SK-N-SH (cell line): Measurements from ENCODE around the gene CFAP251. TPM values are rescaled to one million over a fixed set of nuclear protein-coding genes. Genes with fewer than 3 reads are reported as not detected.

Source experiments
- CTCF ChIA-PET: fragments of 300-600, 350-600 bp; formaldehyde crosslinking; extraction: SDS; loops from one replicate; lab custom pipeline; 2021; lab: Yijun Ruan, JAX
- POLR2A ChIA-PET: fragments of 350-600 bp; sonication (Branson Sonifier 250); formaldehyde crosslinking; extraction: SDS; loops from one replicate; lab custom pipeline; 2020; ENCODE audit warnings: antibody characterized with exemption, inconsistent platforms; lab: Yijun Ruan, JAX
- DNase-seq: peaks from one replicate; pipeline ENCODE4 v3.0.0; 2012
- H2AFZ ChIP-seq: fragments of 200-600 bp; sonication (generic); 2 replicates; pipeline ENCODE4 v1.8.1; 2016; ENCODE audit warnings: antibody characterized with exemption, mild to moderate bottlenecking, low read depth
- H3F3A ChIP-seq: fragments of 200-600 bp; sonication (generic); replicated peaks from 2 replicates; pipeline ENCODE3; 2016; ENCODE audit warnings: antibody characterized with exemption, mild to moderate bottlenecking; ENCODE audit not compliant: insufficient read depth
- H3K27ac ChIP-seq, 2 experiments: fragments of 200-500 bp in 1 of 2; fragments of 200-600 bp in 1 of 2; sonication (Bioruptor generic) in 1 of 2; sonication (generic), shearing (Covaris generic) in 1 of 2; 2 replicates each; pipeline versions ENCODE4 v1.5.1 to v1.6.1; 2014 to 2016; ENCODE audit warnings: low read depth in 2 of 2, inconsistent platforms in 1 of 2, low read length in 1 of 2, mild to moderate bottlenecking in 1 of 2, mixed read lengths in 1 of 2
- H3K27me3 ChIP-seq: fragments of 200-600 bp; sonication (generic), shearing (Covaris generic); 2 replicates; pipeline ENCODE4 v1.6.1; 2016; ENCODE audit warnings: mixed run types; ENCODE audit not compliant: insufficient read depth
- H3K36me3 ChIP-seq, 2 experiments: fragments of 200-500 bp in 1 of 2; fragments of 200-600 bp in 1 of 2; sonication (Bioruptor generic) in 1 of 2; sonication (generic) in 1 of 2; replicated peaks in 1 of 2; 2 replicates each; pipeline versions ENCODE3 to v1.5.1; 2014 to 2016; ENCODE audit warnings: low read length in 1 of 2, mild to moderate bottlenecking in 1 of 2; ENCODE audit not compliant: insufficient read depth in 2 of 2, control insufficient read depth in 1 of 2
- H3K4me1 ChIP-seq, 2 experiments: fragments of 200-500 bp in 1 of 2; fragments of 200-600 bp in 1 of 2; sonication (Bioruptor generic) in 1 of 2; sonication (generic), shearing (Covaris generic) in 1 of 2; 2 replicates each; pipeline versions ENCODE4 v1.5.1 to v1.6.1; 2014 to 2016; ENCODE audit warnings: low read depth in 1 of 2, low read length in 1 of 2, mixed run types in 1 of 2; ENCODE audit not compliant: insufficient read depth in 2 of 2, control insufficient read depth in 1 of 2
- H3K4me2 ChIP-seq: fragments of 200-600 bp; sonication (generic), shearing (Covaris generic); 2 replicates; pipeline ENCODE4 v1.6.1; 2017; ENCODE audit warnings: mixed run types
- H3K4me3 ChIP-seq, 2 experiments: fragments of 200-500 bp in 1 of 2; fragments of 200-600 bp in 1 of 2; sonication (Bioruptor generic) in 1 of 2; sonication (generic), shearing (Covaris generic) in 1 of 2; 2 replicates each; pipeline versions ENCODE4 v1.5.1 to v1.8.1; 2014 to 2016; ENCODE audit warnings: low read depth in 2 of 2, inconsistent platforms in 1 of 2, low read length in 1 of 2, mild to moderate bottlenecking in 1 of 2, mixed read lengths in 1 of 2, moderate library complexity in 1 of 2
- H3K79me2 ChIP-seq: fragments of 200-600 bp; sonication (generic); 2 replicates; pipeline ENCODE4 v1.8.1; 2017; ENCODE audit warnings: mild to moderate bottlenecking; ENCODE audit not compliant: insufficient read depth
- H3K9ac ChIP-seq: fragments of 200-600 bp; sonication (generic); 2 replicates; pipeline ENCODE4 v1.6.1; 2017; ENCODE audit warnings: mixed run types
- H3K9me2 ChIP-seq: fragments of 200-600 bp; sonication (generic); 2 replicates; pipeline ENCODE4 v1.6.1; 2017; ENCODE audit warnings: mixed run types
- H3K9me3 ChIP-seq: fragments of 200-600 bp; sonication (generic); 2 replicates; pipeline ENCODE4 v1.6.1; 2017; ENCODE audit warnings: mixed run types, mild to moderate bottlenecking, moderate library complexity
- H4K20me1 ChIP-seq: fragments of 200-600 bp; sonication (generic); 2 replicates; pipeline ENCODE4 v1.6.1; 2017; ENCODE audit warnings: mild to moderate bottlenecking, mixed run types; ENCODE audit not compliant: insufficient read depth
- CHD2 ChIP-seq: fragments of 150-350 bp; IDR thresholded peaks from 2 replicates; pipeline ENCODE4 v1.6.1; 2018; ENCODE audit warnings: low read length; ENCODE audit not compliant: partially characterized antibody
- CTCF ChIP-seq: fragments of 200-600 bp; sonication (generic); IDR thresholded peaks from 2 replicates; pipeline ENCODE4 v1.6.1; 2017; ENCODE audit warnings: antibody characterized with exemption, mild to moderate bottlenecking, moderate library complexity
- ELF1 ChIP-seq: IDR thresholded peaks from 2 replicates; pipeline ENCODE4 v1.4.0; 2012
- EZH2phosphoT487 ChIP-seq: fragments of 200-600 bp; sonication (generic); IDR thresholded peaks from 2 replicates; pipeline ENCODE4 v1.6.1; 2017; ENCODE audit warnings: low read depth, mixed run types, mild to moderate bottlenecking, antibody characterized with exemption, moderate library complexity, borderline replicate concordance
- FOXJ3 ChIP-seq: sonication (generic); formaldehyde crosslinking; IDR thresholded peaks from 2 replicates; pipeline ENCODE4 v1.5.1; 2020; ENCODE audit warnings: mild to moderate bottlenecking, missing genetic modification reagents
- FOXM1 ChIP-seq: IDR thresholded peaks from 2 replicates; pipeline ENCODE4 v1.4.0; 2012; ENCODE audit warnings: low read depth, mild to moderate bottlenecking
- GABPA ChIP-seq: IDR thresholded peaks from 2 replicates; pipeline ENCODE4 v1.4.0; 2012; ENCODE audit warnings: low read depth, mild to moderate bottlenecking
- IRF3 ChIP-seq: fragments of 150-350 bp; IDR thresholded peaks from 2 replicates; pipeline ENCODE4 v1.6.1; 2016; ENCODE audit warnings: mild to moderate bottlenecking, low read depth, low read length
- NRF1 ChIP-seq: IDR thresholded peaks from 2 replicates; pipeline ENCODE4 v1.6.1; 2012; ENCODE audit warnings: low read depth, mild to moderate bottlenecking, low read length
- REST ChIP-seq: IDR thresholded peaks from 2 replicates; pipeline ENCODE4 v1.6.1; 2012; ENCODE audit warnings: mild to moderate bottlenecking, low read depth, low read length, moderate library complexity
- RXRA ChIP-seq: IDR thresholded peaks from 2 replicates; pipeline ENCODE4 v1.4.0; 2012; ENCODE audit warnings: low read depth, mild to moderate bottlenecking, borderline replicate concordance
- SMC3 ChIP-seq: IDR thresholded peaks from 2 replicates; pipeline ENCODE4 v1.6.1; 2012; ENCODE audit warnings: low read depth, low read length, improper control_type of control experiment
- TEAD4 ChIP-seq: IDR thresholded peaks from 2 replicates; pipeline ENCODE4 v1.4.0; 2012; ENCODE audit warnings: mild to moderate bottlenecking, borderline replicate concordance; ENCODE audit not compliant: insufficient read depth
- USF1 ChIP-seq: IDR thresholded peaks from 2 replicates; pipeline ENCODE4 v1.4.0; 2012; ENCODE audit warnings: low read depth, borderline replicate concordance
- USF2 ChIP-seq: fragments of 150-350 bp; IDR thresholded peaks from 2 replicates; pipeline ENCODE4 v1.6.1; 2017; ENCODE audit warnings: antibody characterized with exemption, low read length, low read depth, borderline replicate concordance
- YY1 ChIP-seq: IDR thresholded peaks from 2 replicates; pipeline ENCODE4 v1.4.0; 2012; ENCODE audit warnings: low read depth, mild to moderate bottlenecking
- WGBS: methylation state at CpG from one replicate; pipeline ENCODE4 v1.1.6; 2017; ENCODE audit warnings: low lambda C conversion rate; 5-methylcytosine and 5-hydroxymethylcytosine counted together
- polyA plus RNA-seq, 3 experiments: library from polyadenylated mRNA; depleted of rRNA; stranded (reverse); fragments of >200 nt; gene quantifications; 2 replicates each; pipeline ENCODE4 v1.2.3, GENCODE V29; 2012

CFAP251 gene
- polyA plus RNA-seq, 1 of the 3 experiments (the other 2 are of a cell fraction): 5.7 TPM

- no peak overlapping the region for H3K27ac ChIP-seq
Observed at GRCh38 chr12:122005252-122005776, 86.9 kb downstream of the CFAP251 start.

More at GRCh38 chr12:122005252-122005776, 86.9 kb downstream of the CFAP251 start:
- POLR2A ChIA-PET: no interaction called here
- 88% methylated on average over 11 of the region's 11 CpGs for WGBS
- TF ChIP-seq GABPA (no peak), RXRA (no peak), CHD2 (no peak), FOXJ3 (no peak), USF1 (no peak), REST (no peak), EZH2phosphoT487 (no peak), FOXM1 (no peak), SMC3 (no peak), NRF1 (no peak), CTCF (no peak), TEAD4 (no peak), ELF1 (no peak), USF2 (no peak), IRF3 (no peak), YY1 (no peak)
- Histone ChIP-seq H3K9me2 (no peaks in the 10 kb centered on the region), H3K79me2 (no peaks in the 10 kb centered on the region), H3K4me3 (no peak overlapping the region), H3K4me2 (no peak overlapping the region), H3K9me3 (no peaks in the 10 kb centered on the region), H3K4me1 (no peaks in the 10 kb centered on the region), H3K27me3 (no peaks in the 10 kb centered on the region), H3K9ac (no peak overlapping the region), H4K20me1 (no peaks in the 10 kb centered on the region), H2AFZ (no peak overlapping the region), H3F3A (no peaks in the 10 kb centered on the region), H3K36me3 (peaks cover 0 to 3% of the 10 kb centered on the region in 2 experiments)
- DNase-seq: no peak
- CTCF ChIA-PET: interaction anchor here (1.3 kb wide), 1 partner anchor 211 kb away, joined by 4 read pairs; no protein-coding TSS in a partner anchor
